GM23338 (cell line): ENCODE results near the gene GRIK5. TPM values are rescaled to one million over a fixed set of nuclear protein-coding genes. Genes with fewer than 3 reads are reported as not detected.

Experiments
- ATAC-seq: fragments of 200-7000 bp; cut with Tn5 transposase; 3 replicates; pipeline ENCODE4 v1.9.1; 2020
- DNase-seq: peaks from one replicate; pipeline ENCODE4 v3.0.0-alpha.2; 2015; ENCODE audit warnings: low spot score
- H2AFZ ChIP-seq: fragments of 200-600 bp; sonication (generic); 2 replicates; pipeline ENCODE4 v1.8.0; 2016; ENCODE audit warnings: antibody characterized with exemption, mild to moderate bottlenecking, moderate library complexity
- H3F3A ChIP-seq: fragments of 200-600 bp; sonication (generic); replicated peaks from 2 replicates; pipeline ENCODE4 v1.8.0; 2017; ENCODE audit warnings: antibody characterized with exemption, mixed run types, low read depth
- H3K27ac ChIP-seq: fragments of 200-600 bp; sonication (generic); 2 replicates; pipeline ENCODE4 v1.6.1; 2016; ENCODE audit warnings: low read depth
- H3K27me3 ChIP-seq: fragments of 200-600 bp; sonication (generic); 2 replicates; pipeline ENCODE4 v1.8.0; 2016; ENCODE audit warnings: mild to moderate bottlenecking, mixed run types, moderate library complexity; ENCODE audit not compliant: insufficient read depth
- H3K36me3 ChIP-seq: fragments of 200-600 bp; sonication (generic); 2 replicates; pipeline ENCODE4 v1.8.0; 2016; ENCODE audit warnings: mild to moderate bottlenecking; ENCODE audit not compliant: insufficient read depth
- H3K4me1 ChIP-seq: fragments of 200-600 bp; sonication (generic); 2 replicates; pipeline ENCODE4 v1.8.0; 2016; ENCODE audit warnings: mild to moderate bottlenecking, moderate library complexity; ENCODE audit not compliant: insufficient read depth
- H3K4me2 ChIP-seq: fragments of 200-600 bp; sonication (generic); 2 replicates; pipeline ENCODE4 v1.7.1; 2017; ENCODE audit warnings: mixed run types
- H3K4me3 ChIP-seq: fragments of 200-600 bp; sonication (generic); 2 replicates; pipeline ENCODE4 v1.6.1; 2016; ENCODE audit warnings: mixed run types
- H3K79me2 ChIP-seq: fragments of 200-600 bp; sonication (generic); replicated peaks from 2 replicates; pipeline ENCODE4 v1.8.0; 2017; ENCODE audit warnings: mild to moderate bottlenecking; ENCODE audit not compliant: insufficient read depth
- H3K9me2 ChIP-seq: fragments of 200-600 bp; sonication (generic); 2 replicates; pipeline ENCODE4 v1.8.0; 2017; ENCODE audit not compliant: insufficient read depth
- H4K20me1 ChIP-seq: fragments of 200-600 bp; sonication (generic); replicated peaks from 2 replicates; pipeline ENCODE4 v1.8.0; 2017; ENCODE audit warnings: mild to moderate bottlenecking; ENCODE audit not compliant: insufficient read depth
- H3K27ac Mint-ChIP-seq: 2 replicates; pipeline ENCODE4 v1.8.0; 2020; ENCODE audit warnings: inconsistent platforms, mild to moderate bottlenecking, moderate library complexity, mixed read lengths
- H3K27me3 Mint-ChIP-seq: 3 replicates; pipeline ENCODE4 v1.8.0; 2022; ENCODE audit warnings: low read depth, mild to moderate bottlenecking, moderate library complexity, mixed read lengths, inconsistent platforms; ENCODE audit not compliant: insufficient read depth, poor library complexity
- H3K36me3 Mint-ChIP-seq: 3 replicates; pipeline ENCODE4 v1.8.0; 2021; ENCODE audit warnings: low read depth, mild to moderate bottlenecking, inconsistent platforms, moderate library complexity, mixed read lengths
- H3K4me1 Mint-ChIP-seq: 3 replicates; pipeline ENCODE4 v1.8.0; 2020; ENCODE audit warnings: mild to moderate bottlenecking, inconsistent platforms, mixed read lengths
- H3K4me3 Mint-ChIP-seq: 3 replicates; pipeline ENCODE4 v1.8.0; 2021; ENCODE audit warnings: moderate library complexity, mild to moderate bottlenecking, inconsistent platforms, mixed read lengths
- H3K9me3 Mint-ChIP-seq: 3 replicates; pipeline ENCODE4 v1.8.0; 2020; ENCODE audit warnings: moderate library complexity, mild to moderate bottlenecking, inconsistent platforms, mixed read lengths
- CREB1 ChIP-seq: fragments of 250-450 bp; sonication (Bioruptor Pico); IDR thresholded peaks from 2 replicates; pipeline ENCODE4 v1.5.0; 2020; ENCODE audit warnings: low read depth, mild to moderate bottlenecking, moderate library complexity
- EZH2 ChIP-seq: fragments of 200-600 bp; sonication (generic); IDR thresholded peaks from one replicate; pipeline ENCODE4 v1.8.0; 2017; ENCODE audit warnings: antibody characterized with exemption, mild to moderate bottlenecking, low read depth; ENCODE audit not compliant: unreplicated experiment
- NANOG ChIP-seq: IDR thresholded peaks from 2 replicates; pipeline ENCODE4 v1.6.1; 2016; ENCODE audit warnings: antibody characterized with exemption, borderline replicate concordance
- POLR2AphosphoS5 ChIP-seq: IDR thresholded peaks from 2 replicates; pipeline ENCODE4 v1.6.1; 2016; ENCODE audit warnings: antibody characterized with exemption, low read depth
- STAT1 ChIP-seq: IDR thresholded peaks from one replicate; pipeline ENCODE4 v1.6.1; 2016; ENCODE audit warnings: antibody characterized with exemption; ENCODE audit not compliant: unreplicated experiment
- ZNF331 ChIP-seq: fragments of 250-450 bp; sonication (Bioruptor Pico); IDR thresholded peaks from 2 replicates; pipeline ENCODE4 v1.5.0; 2020; ENCODE audit warnings: low read depth, mild to moderate bottlenecking, moderate library complexity
- polyA plus RNA-seq: library from polyadenylated mRNA; unstranded; fragments of >200 nt; fragmentation: Nextera tagmentation; extraction: Ambion mirVana; gene quantifications from 2 replicates; pipeline ENCODE4 v1.2.1, GENCODE V29; 2016
- total RNA-seq: library from RNA; depleted of rRNA; stranded (reverse); fragments of >200 nt; shearing (Covaris generic); gene quantifications from 2 replicates; pipeline ENCODE4 v1.2.3, GENCODE V29; 2014
- TF ChIP-seq, protein P1 (sequence below), 2 experiments: fragments of 200-600 bp in 1 of 2; sonication (generic) in 1 of 2; conservative IDR thresholded peaks; 2 replicates each; pipeline versions ENCODE4 v1.5.1 to v1.6.1; 2016 to 2017; ENCODE audit warnings: antibody characterized with exemption in 2 of 2, low read depth in 2 of 2, mild to moderate bottlenecking in 2 of 2, moderate library complexity in 1 of 2
- TF ChIP-seq, protein P2 (sequence below): IDR thresholded peaks from one replicate; pipeline ENCODE4 v1.6.1; 2018; ENCODE audit warnings: antibody characterized with exemption; ENCODE audit not compliant: unreplicated experiment
- TF ChIP-seq, protein P3 (sequence below): IDR thresholded peaks from 2 replicates; pipeline ENCODE4 v1.6.1; 2016; ENCODE audit warnings: antibody characterized with exemption
- TF ChIP-seq, protein P4 (sequence below): fragments of 250-450 bp; sonication (Bioruptor Pico); IDR thresholded peaks from 2 replicates; pipeline ENCODE4 v1.5.0; 2020; ENCODE audit warnings: mild to moderate bottlenecking, moderate library complexity

Gene GRIK5
- total and polyA plus RNA-seq, 2 experiments from 2014 or later = 5.1 to 42.5 TPM

DNA sequence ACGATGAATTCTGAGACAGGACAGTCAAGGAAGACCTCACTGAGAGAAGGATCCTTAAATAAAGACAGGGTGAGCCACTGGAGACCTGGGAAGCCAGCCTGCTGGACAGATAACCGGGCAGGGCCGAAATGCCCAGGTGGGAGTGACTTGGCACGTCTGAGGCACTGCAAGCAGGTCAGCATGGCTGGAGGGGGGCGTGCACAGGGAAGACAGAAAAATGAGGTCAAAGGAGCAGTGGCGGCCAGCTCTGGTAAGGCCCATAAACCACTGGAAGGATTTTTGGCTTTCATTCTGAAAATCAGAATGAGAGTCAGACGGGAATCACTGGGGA lies 70.2 kb downstream of the GRIK5 start:
- TF ChIP-seq, protein P1, sequence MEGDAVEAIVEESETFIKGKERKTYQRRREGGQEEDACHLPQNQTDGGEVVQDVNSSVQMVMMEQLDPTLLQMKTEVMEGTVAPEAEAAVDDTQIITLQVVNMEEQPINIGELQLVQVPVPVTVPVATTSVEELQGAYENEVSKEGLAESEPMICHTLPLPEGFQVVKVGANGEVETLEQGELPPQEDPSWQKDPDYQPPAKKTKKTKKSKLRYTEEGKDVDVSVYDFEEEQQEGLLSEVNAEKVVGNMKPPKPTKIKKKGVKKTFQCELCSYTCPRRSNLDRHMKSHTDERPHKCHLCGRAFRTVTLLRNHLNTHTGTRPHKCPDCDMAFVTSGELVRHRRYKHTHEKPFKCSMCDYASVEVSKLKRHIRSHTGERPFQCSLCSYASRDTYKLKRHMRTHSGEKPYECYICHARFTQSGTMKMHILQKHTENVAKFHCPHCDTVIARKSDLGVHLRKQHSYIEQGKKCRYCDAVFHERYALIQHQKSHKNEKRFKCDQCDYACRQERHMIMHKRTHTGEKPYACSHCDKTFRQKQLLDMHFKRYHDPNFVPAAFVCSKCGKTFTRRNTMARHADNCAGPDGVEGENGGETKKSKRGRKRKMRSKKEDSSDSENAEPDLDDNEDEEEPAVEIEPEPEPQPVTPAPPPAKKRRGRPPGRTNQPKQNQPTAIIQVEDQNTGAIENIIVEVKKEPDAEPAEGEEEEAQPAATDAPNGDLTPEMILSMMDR (conservative IDR thresholded peaks at IDR 0.05; ENCODE audit: low read depth in 2 of 2) = no peak
- TF ChIP-seq, protein P2, sequence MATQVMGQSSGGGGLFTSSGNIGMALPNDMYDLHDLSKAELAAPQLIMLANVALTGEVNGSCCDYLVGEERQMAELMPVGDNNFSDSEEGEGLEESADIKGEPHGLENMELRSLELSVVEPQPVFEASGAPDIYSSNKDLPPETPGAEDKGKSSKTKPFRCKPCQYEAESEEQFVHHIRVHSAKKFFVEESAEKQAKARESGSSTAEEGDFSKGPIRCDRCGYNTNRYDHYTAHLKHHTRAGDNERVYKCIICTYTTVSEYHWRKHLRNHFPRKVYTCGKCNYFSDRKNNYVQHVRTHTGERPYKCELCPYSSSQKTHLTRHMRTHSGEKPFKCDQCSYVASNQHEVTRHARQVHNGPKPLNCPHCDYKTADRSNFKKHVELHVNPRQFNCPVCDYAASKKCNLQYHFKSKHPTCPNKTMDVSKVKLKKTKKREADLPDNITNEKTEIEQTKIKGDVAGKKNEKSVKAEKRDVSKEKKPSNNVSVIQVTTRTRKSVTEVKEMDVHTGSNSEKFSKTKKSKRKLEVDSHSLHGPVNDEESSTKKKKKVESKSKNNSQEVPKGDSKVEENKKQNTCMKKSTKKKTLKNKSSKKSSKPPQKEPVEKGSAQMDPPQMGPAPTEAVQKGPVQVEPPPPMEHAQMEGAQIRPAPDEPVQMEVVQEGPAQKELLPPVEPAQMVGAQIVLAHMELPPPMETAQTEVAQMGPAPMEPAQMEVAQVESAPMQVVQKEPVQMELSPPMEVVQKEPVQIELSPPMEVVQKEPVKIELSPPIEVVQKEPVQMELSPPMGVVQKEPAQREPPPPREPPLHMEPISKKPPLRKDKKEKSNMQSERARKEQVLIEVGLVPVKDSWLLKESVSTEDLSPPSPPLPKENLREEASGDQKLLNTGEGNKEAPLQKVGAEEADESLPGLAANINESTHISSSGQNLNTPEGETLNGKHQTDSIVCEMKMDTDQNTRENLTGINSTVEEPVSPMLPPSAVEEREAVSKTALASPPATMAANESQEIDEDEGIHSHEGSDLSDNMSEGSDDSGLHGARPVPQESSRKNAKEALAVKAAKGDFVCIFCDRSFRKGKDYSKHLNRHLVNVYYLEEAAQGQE = no peak
- TF ChIP-seq POLR2AphosphoS5 = no peak
- TF ChIP-seq, protein P3, sequence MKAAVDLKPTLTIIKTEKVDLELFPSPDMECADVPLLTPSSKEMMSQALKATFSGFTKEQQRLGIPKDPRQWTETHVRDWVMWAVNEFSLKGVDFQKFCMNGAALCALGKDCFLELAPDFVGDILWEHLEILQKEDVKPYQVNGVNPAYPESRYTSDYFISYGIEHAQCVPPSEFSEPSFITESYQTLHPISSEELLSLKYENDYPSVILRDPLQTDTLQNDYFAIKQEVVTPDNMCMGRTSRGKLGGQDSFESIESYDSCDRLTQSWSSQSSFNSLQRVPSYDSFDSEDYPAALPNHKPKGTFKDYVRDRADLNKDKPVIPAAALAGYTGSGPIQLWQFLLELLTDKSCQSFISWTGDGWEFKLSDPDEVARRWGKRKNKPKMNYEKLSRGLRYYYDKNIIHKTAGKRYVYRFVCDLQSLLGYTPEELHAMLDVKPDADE = no peak
- TF ChIP-seq, protein P4, sequence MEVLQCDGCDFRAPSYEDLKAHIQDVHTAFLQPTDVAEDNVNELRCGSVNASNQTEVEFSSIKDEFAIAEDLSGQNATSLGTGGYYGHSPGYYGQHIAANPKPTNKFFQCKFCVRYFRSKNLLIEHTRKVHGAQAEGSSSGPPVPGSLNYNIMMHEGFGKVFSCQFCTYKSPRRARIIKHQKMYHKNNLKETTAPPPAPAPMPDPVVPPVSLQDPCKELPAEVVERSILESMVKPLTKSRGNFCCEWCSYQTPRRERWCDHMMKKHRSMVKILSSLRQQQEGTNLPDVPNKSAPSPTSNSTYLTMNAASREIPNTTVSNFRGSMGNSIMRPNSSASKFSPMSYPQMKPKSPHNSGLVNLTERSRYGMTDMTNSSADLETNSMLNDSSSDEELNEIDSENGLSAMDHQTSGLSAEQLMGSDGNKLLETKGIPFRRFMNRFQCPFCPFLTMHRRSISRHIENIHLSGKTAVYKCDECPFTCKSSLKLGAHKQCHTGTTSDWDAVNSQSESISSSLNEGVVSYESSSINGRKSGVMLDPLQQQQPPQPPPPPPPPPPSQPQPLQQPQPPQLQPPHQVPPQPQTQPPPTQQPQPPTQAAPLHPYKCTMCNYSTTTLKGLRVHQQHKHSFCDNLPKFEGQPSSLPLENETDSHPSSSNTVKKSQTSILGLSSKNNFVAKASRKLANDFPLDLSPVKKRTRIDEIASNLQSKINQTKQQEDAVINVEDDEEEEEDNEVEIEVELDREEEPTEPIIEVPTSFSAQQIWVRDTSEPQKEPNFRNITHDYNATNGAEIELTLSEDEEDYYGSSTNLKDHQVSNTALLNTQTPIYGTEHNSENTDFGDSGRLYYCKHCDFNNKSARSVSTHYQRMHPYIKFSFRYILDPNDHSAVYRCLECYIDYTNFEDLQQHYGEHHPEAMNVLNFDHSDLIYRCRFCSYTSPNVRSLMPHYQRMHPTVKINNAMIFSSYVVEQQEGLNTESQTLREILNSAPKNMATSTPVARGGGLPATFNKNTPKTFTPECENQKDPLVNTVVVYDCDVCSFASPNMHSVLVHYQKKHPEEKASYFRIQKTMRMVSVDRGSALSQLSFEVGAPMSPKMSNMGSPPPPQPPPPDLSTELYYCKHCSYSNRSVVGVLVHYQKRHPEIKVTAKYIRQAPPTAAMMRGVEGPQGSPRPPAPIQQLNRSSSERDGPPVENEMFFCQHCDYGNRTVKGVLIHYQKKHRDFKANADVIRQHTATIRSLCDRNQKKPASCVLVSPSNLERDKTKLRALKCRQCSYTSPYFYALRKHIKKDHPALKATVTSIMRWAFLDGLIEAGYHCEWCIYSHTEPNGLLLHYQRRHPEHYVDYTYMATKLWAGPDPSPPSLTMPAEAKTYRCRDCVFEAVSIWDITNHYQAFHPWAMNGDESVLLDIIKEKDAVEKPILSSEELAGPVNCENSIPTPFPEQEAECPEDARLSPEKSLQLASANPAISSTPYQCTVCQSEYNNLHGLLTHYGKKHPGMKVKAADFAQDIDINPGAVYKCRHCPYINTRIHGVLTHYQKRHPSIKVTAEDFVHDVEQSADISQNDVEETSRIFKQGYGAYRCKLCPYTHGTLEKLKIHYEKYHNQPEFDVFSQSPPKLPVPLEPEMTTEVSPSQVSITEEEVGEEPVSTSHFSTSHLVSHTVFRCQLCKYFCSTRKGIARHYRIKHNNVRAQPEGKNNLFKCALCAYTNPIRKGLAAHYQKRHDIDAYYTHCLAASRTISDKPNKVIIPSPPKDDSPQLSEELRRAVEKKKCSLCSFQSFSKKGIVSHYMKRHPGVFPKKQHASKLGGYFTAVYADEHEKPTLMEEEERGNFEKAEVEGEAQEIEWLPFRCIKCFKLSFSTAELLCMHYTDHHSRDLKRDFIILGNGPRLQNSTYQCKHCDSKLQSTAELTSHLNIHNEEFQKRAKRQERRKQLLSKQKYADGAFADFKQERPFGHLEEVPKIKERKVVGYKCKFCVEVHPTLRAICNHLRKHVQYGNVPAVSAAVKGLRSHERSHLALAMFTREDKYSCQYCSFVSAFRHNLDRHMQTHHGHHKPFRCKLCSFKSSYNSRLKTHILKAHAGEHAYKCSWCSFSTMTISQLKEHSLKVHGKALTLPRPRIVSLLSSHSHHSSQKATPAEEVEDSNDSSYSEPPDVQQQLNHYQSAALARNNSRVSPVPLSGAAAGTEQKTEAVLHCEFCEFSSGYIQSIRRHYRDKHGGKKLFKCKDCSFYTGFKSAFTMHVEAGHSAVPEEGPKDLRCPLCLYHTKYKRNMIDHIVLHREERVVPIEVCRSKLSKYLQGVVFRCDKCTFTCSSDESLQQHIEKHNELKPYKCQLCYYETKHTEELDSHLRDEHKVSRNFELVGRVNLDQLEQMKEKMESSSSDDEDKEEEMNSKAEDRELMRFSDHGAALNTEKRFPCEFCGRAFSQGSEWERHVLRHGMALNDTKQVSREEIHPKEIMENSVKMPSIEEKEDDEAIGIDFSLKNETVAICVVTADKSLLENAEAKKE (CRISPR knock-in tag) = no peak
- no peak for TF ChIP-seq ZNF331 (CRISPR knock-in tag)
- TF ChIP-seq EZH2 = no peak
- TF ChIP-seq CREB1 (CRISPR knock-in tag) = no peak
- no peak for TF ChIP-seq STAT1
- no peak for TF ChIP-seq NANOG
- Histone ChIP-seq H4K20me1 (peaks cover 10% of the 10 kb centered on the region; the same call in 1 of the 2 replicates), H2AFZ (no peak overlapping the region), H3K36me3 (no peaks in the 10 kb centered on the region; the same call in 1 of the 2 replicates), H3K27me3 (peaks cover 62% of the 10 kb centered on the region), H3F3A (peaks cover 23% of the 10 kb centered on the region; the same call in 1 of the 2 replicates), H3K4me1 (peaks cover 13% of the 10 kb centered on the region), H3K4me2 (0 out of 2 replicates have a peak overlapping the region, but pooled peaks have one; percentile 77), H3K4me3 (no peak overlapping the region), H3K27ac (no peak overlapping the region), H3K79me2 (no peaks in the 10 kb centered on the region), H3K9me2 (no peaks in the 10 kb centered on the region)
- Mint-ChIP-seq H3K27ac (no peak overlapping the region), H3K4me1 (peaks cover 39% of the 10 kb centered on the region), H3K9me3 (no peaks in the 10 kb centered on the region), H3K4me3 (peak overlapping the region; percentile 63), H3K27me3 (peaks cover 66% of the 10 kb centered on the region), H3K36me3 (peaks cover 18% of the 10 kb centered on the region; the same call in 2 of the 3 replicates)
- DNase-seq = no peak
- no peak for ATAC-seq
